Jurkat, Clone E6-1 (cell line): ENCODE data around the gene MAP2K5.

Source experiments
- DNase-seq: peaks from one replicate; pipeline ENCODE4 v3.0.0-alpha.2; 2011; ENCODE audit warnings: low read depth, low spot score
- H3K4me3 ChIP-seq: 2 replicates; pipeline ENCODE4 v1.5.1; 2011; ENCODE audit warnings: mild to moderate bottlenecking, low read length, control low read depth, moderate library complexity

Gene MAP2K5

DNA sequence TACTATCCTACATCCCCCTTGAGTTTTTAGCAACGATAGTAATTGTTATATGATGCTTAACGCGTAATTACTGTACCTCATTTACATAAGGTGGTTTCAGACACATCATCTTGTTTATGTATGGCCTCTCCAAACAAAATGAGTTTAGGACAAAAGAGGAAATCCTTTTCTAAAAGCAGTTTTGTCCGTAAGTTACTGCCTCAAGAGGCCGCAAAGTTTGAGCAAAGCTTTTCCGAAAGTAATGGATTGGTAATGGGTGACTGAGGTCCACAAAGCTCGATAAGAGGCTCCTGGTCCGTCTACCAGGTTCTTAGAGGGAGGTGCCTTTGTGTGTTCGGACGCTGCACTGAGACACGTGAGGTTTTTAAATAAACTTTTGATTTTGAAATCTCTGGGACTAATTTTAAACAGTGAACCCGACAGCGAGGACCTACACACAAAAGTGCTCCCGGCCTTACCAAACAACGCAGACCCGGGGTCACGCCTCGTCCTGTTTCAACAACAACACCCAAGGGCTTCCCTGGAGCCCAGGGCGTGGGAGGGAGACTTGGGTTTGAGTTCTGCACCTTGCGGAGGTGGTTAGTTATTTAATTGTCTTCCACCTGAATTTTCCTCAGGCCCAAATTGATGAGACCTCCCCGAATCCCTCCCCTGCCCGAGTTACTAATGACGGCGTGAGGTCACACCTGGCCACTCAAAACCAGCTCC is 22.0 kb upstream of the MAP2K5 start:
- no peak for DNase-seq
- peak overlapping the region; percentile 89 for H3K4me3 ChIP-seq

DNA sequence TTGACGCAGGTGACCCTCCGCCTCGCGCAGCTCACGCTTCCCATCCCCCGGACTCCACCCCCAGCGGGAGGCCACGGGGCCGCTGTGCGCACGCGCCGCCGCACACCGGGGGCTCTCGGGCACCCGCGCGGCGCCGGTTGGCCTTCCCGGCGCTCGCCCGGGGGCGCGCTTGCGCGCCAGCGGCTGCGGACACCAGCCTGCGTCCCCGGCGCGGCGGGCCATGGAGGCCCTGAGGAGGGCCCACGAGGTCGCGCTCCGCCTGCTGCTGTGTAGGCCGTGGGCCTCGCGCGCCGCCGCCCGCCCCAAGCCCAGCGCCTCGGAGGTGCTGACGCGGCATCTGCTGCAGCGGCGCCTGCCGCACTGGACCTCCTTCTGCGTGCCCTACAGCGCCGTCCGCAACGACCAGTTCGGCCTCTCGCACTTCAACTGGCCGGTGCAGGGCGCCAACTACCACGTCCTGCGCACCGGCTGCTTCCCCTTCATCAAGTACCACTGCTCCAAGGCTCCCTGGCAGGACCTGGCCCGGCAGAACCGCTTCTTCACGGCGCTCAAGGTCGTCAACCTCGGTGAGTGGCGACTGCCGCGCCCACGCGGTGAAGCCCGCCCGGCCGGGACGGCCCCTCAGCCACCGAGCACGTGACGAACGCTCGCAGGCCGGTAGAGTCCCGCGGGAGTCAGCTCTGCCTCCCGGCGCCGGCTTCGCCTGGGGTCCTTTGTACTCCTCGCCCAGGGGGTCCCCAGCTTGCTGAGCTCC is 21.3 kb upstream of the MAP2K5 start, which contains the start of gene C15orf61:
Gene C15orf61 (plus strand): TSS at position 103 of the 754 bp plus-strand sequence. CDS start 118 bp downstream, at position 221.
- peak; percentile 64 for DNase-seq
- peak within 1 kb of the TSS; percentile 89 for H3K4me3 ChIP-seq

DNA sequence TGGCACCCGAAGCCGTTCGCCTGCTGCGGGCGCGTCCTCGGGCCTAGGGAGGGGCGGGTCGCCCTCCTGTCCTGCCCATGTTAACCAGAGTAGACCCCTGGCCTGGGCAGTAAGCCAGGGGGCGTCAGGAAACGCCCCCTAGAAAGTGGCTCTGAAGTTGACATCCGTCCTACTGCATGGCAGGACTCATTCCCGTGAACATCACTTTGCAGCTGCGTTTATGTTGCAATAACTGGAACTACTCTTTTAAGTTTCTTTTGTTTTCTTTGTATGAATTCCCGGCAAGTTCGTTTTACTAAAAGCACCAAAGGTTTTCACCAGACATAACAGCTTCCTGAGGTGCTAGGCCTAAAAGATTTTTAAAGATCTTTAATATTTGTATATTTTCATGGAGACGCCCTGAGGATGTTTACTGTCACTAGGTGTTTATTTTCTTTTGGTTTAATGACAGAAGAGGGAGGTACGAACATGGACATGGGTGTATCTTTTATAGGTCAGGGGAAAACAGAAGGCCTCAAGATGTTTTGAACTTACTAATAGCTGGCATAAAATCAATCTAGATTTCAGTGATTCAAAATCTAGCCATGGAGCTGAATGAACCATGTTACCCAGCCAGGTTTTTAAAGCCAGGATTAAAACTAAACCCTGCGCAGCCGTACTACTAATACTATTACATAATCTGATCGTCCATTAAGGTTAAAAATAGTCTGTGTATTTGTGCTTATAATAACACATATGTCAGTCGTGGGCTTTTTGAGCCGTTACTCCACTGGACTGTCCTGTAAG is 20.5 kb upstream of the MAP2K5 start:
- DNase-seq, result no peak
- H3K4me3 ChIP-seq, result peak overlapping the region; percentile 89

DNA sequence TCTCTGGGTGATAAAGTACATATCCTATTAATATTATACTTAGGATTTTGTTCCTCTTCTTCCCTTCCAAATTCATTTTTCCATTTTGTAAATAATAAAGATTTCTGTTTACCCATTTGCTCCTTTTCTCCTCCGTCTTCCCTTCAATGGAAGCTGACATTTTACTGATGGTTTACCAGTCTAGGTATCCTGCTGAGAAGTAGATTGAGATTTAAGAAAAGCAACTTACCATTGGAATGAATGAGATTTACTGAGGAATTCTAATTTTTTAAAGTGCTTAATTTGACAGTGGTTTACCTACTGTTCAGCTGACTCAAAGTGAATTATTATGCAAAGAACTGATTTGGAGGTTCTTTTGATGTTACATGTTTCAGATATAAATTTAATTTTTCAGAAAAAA is 19.2 kb upstream of the MAP2K5 start:
- no peak for DNase-seq
- H3K4me3 ChIP-seq, result no peak overlapping the region

DNA sequence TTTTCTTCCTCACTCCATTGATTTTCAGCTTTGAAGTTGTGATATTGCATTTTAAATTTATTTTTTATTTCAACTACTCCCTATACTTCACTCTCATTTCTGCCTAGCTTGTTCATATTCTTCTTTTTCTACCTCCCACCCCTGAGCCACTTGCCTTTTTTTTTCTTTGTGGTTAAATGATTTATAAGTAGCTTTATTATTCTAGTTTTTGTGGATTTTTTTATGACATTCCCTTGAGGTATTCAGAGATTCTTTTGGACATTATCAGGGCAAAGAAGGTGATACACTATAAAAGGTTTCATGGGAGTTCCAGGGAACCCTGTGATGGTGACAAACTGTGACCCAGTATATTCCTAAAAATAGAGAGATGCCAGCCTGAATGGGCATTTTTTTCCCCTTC is 18.3 kb upstream of the MAP2K5 start:
- H3K4me3 ChIP-seq, result no peak overlapping the region
- DNase-seq, result no peak

DNA sequence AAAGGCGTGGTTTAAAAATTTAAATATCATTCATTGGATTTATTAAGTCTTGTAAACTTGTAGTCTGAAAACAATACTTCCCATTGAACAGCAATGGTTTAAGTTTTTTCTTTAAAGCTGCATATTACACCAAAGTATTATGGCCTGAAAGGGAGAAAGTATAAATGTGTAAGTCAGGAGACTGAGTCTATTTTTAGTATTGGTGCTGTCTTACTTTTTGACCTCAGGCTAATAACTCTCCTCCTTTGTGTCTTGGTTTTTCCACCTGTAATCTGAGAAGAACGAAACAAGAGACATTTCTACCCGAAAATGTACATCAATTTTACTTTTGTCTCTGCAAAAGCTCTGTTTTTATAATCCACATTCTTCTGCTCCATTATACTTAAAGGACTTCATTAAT is 14.0 kb upstream of the MAP2K5 start:
- H3K4me3 ChIP-seq, result no peak overlapping the region
- DNase-seq, result no peak

DNA sequence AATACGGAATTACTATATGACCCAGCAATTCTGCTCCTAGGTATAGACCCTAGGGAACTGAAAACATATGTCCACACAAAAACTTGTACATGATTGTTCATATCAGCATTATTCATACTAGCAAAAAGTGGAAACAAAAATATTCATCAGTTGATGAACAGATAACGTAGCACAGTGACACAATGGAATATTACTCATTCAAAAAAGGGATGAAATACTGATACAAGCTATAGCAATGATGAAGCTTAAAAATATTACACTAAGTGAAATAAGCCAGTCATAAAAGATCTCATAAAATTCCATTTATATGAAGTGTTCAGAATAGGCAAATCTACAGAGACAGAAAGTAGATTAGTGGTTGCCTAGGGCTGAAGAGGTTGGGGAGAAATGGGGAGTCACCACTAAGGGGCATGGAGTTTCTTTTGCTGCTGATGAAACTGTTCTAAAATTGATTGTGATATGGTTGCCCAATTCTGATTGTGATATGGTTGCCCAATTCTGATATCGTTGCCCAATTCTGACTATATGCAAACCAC is 11.1 kb upstream of the MAP2K5 start:
- no peak overlapping the region for H3K4me3 ChIP-seq
- no peak for DNase-seq

DNA sequence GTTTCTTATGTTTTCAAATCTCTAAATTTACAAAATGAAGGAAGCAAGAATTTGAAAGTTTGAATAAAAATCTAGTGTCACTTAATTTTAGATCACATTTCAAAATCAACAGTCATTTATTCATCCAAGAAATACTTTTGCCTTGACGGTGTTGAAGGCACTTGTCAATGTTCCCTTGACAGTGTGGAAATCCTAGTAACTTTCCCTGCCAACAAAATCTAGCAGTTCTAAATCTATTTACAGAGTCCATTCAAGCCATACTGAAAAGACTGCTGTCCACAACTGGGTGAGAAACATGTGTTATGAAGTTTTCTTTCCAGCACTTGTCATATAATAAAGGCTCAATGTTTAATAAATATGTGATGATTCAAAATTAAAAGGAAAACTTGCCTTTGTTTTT is 8.6 kb upstream of the MAP2K5 start:
- H3K4me3 ChIP-seq, result no peak overlapping the region
- no peak for DNase-seq

DNA sequence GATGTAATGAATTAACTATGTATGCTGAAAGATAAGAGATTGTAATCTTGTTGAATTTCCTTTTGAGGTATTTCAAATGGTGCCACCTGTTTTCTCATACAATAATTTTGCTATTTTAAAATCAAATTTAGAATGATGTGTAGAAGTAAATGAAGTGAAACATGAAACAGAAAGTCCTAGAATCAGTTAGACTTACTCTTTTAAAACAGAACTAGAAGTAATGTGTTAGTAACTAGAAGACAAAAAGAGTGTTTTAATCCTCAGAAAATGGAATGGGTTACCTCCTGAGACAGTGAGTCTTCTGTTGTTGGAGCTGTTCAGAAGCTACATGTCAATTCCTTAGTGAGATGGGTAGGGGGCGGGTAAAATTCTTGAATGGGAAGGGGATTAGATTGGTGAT is 8.1 kb upstream of the MAP2K5 start:
- DNase-seq, result no peak
- H3K4me3 ChIP-seq, result no peak overlapping the region

DNA sequence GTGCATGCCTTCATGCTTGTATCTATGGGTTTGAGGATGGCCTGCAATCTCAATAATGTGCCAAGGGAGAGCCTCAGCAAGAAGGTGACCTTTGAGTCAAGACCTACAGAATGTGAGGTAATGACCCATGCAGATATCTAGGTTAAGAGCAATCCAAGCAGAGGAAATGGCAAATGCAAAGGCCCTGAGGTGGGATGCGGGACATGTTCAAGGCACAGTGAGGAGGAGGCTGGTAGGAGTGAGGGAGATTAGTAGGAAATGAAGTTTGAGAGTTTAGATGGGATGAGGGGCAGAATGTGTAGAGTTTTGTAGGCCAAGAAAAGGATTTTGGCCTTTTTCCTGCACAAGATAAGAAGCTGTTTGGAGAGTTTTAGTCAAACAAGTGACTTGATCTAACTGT is 4.7 kb upstream of the MAP2K5 start:
- no peak for DNase-seq
- H3K4me3 ChIP-seq, result no peak overlapping the region

DNA sequence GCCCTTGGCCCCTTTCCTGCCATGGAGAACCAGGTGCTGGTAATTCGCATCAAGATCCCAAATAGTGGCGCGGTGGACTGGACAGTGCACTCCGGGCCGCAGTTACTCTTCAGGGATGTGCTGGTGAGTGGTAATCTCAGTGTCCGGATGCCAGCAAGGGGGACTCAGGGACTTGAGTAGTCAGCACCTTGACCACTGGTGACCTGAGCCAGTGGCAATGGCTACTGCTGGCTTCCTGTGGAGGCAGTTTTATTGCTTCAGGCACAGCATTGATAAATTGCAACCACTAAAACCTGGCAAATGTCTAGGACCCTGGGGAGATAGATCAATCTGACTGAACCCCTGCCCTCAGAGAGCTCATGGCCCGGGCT is 830 bp downstream of the MAP2K5 start:
- DNase-seq, result no peak
- H3K4me3 ChIP-seq, result peak overlapping the region; percentile 77

DNA sequence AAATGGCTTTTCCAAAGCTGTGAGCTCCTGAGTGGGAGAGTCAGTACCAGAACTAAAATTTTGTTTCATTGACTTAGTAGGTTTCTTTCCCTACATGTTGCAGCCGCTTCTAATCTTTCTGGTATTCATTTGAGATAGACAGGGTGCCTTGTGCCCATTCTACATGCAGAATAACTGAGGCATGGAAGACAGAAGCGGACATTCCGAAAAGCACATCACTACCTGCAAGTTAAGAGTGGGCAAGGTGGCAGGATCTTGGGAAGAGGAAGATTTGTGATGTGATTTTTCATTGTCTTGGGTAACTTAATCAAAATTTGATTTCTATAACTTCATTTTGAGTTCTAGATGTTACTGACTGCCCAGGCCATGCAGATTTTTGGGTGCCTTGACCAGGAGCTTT is 2.0 kb downstream of the MAP2K5 start:
- no peak for DNase-seq
- H3K4me3 ChIP-seq, result no peak overlapping the region

DNA sequence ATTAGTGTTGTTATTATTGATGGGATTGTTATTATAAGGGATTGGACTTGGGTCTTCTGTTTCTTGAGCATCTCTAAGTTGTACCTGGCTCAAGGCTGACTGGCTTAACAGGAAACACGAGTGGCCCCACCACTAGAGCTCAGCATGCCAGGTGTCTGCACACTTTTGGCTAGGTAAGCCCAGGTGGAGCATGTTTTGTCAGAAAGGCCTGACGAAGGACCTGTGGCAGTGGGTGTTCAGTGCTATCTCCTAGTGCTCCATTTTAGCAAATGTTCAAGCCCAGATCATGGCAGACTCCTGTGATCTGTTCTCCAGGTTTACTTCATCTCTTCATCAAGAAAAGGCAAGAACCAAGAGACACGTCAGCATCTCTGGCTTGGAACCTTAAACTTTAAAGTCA is 3.4 kb downstream of the MAP2K5 start:
- H3K4me3 ChIP-seq, result no peak overlapping the region

DNA sequence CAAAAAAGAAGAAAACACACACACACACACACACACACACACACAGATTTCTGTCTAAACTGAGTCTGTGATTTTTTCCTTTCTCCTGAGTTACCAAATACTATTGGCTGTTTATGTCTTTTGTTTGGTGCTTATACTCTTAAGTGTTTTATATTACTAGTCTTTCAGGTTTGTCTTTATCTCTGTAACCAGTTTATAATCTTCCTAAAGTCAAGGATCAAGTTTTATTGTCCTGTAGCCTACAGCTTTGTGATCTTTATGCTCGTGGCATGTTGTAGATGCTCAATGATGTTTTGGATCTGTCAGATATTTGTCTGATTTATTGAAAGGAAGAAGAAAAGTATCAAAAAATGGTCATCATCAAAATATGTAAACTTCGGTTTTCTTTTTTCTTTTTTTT is 4.6 kb downstream of the MAP2K5 start:
- DNase-seq, result no peak
- H3K4me3 ChIP-seq, result no peak overlapping the region

More for the DNA sequence above, 3.4 kb downstream of the MAP2K5 start:
- no peak for DNase-seq

DNA sequence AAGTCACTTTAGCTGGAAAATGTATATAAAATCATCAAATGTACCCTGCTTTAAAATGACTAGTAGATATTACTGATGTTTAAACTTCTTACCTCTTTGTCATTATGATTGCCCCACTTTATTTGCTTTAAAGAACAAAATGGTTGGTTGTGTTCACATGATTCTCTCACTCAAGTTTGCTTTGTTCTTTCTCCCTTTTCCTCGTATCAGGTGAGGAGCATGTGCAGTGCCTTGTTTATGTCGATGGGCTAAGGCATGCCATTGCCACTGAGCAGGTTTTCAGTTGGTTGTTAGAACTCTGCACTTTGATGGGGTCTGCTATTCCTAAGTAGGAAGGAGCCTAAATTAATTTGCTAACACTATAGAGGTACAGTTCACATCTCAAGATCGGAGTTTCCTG is 5.3 kb downstream of the MAP2K5 start:
- H3K4me3 ChIP-seq, result no peak overlapping the region
- DNase-seq, result no peak

DNA sequence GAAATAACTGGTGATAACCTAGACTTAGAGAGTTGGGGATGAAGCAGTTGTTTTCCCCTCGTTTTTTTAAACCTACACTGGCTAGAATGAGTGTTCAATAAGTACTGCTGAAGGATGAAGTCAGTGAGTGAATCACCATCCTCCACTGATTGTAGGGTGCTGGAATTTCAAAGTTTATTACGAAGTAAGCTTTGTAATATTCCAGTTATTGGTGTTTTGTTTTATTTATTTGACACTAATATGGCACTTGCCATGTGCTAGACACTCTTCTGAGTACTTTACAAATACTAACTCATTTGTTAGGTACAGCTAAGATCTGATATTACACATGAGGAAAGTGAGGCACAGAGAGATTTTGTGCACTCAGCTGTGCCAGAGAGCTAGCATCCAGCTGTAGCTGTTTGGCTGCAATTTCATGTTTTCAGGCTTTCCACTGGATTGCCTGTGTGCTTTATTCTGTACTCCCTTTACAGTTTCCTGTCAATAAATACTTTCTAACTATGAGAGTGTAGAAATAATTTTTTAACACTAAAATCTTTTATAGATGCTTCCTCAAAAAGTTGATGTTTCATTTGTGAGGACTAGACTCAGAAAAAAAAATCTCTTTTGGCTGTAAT is 5.8 kb downstream of the MAP2K5 start:
- no peak for DNase-seq
- H3K4me3 ChIP-seq, result no peak overlapping the region

DNA sequence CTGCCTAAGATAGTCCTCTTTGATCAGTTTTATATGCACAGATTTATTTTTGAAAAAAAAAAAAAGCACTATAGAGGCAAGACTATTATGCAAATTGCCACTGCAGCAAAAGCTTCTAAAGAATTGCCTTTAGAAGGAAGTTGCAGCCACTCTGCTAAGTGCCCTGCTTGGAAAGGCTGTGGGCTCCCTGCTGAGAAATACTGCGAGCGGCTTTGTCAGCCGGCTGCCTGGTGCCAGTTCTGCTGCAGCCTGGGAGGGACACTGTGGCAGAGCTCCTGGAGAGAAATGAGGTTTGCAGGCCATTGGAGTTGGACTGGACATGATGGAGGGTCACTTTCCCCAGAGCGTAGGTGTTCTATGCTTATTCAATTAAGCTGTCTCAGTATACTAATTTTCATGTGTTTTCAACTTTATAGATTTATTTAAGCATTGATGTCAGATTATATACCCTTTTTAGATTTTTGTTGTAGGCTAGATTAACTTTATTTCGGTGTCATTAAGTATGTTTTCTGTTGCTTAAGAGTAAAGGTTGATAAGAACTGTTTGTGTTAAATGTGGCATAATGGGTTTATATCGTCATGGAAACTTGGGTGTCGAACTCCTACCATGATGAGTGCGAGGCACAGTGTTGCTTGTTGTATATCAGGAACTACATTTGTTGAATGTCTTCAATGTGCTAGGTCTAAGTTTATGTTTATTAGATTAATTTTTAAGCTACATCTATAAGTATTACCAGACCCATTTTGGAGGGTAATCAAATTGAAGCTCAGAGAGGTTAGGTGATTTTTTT is 6.6 kb downstream of the MAP2K5 start:
- no peak for DNase-seq
- no peak overlapping the region for H3K4me3 ChIP-seq

DNA sequence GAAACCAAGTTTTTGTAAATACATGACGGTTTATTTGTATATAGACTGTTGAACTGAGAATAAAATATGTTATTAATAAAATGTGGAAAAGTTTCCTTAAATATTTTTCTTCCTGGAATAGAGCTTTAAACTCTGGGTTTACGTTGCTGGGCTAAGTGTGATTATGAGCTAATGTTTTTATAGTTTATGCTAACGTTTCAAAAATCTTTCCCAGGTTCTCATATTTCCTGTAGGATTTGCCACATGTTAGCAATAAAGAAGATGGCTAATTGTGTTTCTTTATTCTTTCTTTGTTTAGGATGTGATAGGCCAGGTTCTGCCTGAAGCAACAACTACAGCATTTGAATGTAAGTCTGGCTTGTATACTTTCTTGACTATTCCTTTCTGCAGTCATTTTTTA is 7.2 kb downstream of the MAP2K5 start:
- no peak overlapping the region for H3K4me3 ChIP-seq
- no peak for DNase-seq

DNA sequence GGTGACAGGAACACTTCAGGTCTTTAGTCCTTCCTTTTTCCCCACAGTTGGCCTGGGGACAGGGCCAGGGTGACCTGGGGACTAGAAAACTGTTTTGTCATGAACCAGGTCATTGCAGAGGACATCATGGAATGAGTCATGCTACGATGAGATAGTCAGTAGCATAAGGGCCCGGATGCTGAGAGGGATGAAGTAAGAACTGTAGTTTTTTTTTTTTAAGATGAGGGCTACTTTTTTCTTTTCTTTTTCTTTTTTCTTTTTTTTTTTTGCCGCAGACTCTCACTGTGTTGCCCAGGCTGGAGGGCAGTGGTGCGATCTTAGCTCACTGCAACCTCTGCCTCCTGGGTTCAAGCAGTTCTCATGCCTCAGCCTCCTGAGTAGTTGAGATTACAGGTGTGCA is 8.0 kb downstream of the MAP2K5 start:
- no peak overlapping the region for H3K4me3 ChIP-seq
- DNase-seq, result no peak
